Hematopoietic multipotent progenitor cell (in vitro differentiated cells): ENCODE data around the gene ASPA. TPM values are rescaled to one million over a fixed set of nuclear protein-coding genes. Genes with fewer than 3 reads are reported as not detected.
"Not testable (repeated sequence)": the region's sequence is repeated elsewhere in the genome, so short reads cannot be mapped to it uniquely, and the experiment has no call there.

ENCODE experiments used
- DNase-seq, 3 donors: peaks; one replicate each; pipeline ENCODE4 v3.0.0-alpha.2; 2011 to 2015; ENCODE audit warnings: low read depth in 2 of 3, low spot score in 2 of 3
- total RNA-seq: library from RNA; depleted of rRNA; stranded (reverse); fragments of >200 nt; gene quantifications from one replicate; pipeline ENCODE4 v1.2.3, GENCODE V29; 2012

ASPA gene
- total RNA-seq = not detected

DNA sequence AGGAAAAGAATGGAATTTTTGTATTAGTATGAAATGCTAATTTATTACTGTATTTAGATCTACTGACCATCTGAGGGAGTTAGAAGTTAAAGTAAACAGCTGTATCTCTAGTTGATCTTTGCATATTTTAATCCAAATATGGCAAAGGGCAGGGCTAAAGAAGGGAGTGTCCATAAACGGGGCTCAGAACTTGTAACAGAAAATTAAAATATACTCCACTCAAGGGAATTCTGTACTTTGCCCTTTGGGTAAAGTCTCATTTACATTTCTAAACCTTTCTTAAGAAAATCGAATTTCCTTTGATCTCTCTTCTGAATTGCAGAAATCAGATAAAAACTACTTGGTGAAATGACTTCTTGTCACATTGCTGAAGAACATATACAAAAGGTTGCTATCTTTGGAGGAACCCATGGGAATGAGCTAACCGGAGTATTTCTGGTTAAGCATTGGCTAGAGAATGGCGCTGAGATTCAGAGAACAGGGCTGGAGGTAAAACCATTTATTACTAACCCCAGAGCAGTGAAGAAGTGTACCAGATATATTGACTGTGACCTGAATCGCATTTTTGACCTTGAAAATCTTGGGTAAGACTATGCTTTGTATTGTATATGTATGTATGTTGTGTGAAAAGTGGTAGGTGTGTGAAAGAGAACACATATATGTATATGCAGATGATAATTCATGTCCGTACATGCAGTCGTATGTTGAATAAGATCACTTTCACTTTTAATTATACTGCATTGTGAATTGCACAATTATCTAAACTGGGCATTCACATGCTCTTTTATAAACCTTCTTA, at the start of gene ASPA:
ASPA (plus strand) TSS at position 186 of the 799 bp plus-strand sequence; CDS start at position 349, 163 bp downstream.
- DNase-seq = no peak

DNA sequence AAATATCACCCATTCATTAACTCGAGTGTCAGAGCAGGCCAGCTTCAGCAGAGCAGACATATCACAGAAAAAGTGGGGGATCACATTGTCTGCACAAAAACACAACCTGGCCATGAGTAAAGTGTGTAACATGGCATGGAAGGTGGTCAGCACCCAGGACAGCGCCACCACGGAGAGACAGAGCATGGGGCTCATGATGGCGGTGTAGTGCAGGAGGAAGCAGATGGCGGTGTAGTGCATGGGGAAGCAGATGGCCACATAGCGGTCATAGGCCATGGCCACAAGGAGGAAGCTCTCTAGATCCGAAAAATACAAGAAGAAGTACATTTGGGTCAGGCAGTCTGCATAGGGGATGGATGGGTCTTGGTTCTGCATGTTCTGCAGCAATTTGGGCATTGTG, 42.6 kb upstream of the ASPA start:
- peak in 2 of 3 donors; percentile 85 to 92 for DNase-seq

DNA sequence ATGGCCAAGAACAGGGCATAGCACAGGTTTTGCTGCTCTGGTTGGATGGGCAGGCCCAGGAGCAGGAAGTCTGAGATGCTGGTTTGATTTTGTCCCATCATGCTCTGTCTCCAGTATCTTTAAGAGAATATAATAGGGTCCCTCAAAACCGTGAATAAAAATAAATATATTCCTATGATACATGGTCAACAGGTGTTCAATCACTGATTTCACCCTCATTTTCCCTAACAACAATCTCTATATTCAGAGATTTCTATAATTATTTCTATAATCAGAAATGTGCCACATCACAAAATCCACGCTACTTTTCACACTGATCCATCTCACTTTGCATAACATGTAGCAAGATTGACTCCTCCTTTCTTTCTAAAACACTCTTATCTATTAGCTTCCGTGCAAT, 42.1 kb upstream of the ASPA start, which contains the start of gene OR1E2:
OR1E2 (minus strand) TSS at position 101 of the 400 bp plus-strand sequence; CDS start at position 101, 0 bp downstream.
- no peak for DNase-seq

DNA sequence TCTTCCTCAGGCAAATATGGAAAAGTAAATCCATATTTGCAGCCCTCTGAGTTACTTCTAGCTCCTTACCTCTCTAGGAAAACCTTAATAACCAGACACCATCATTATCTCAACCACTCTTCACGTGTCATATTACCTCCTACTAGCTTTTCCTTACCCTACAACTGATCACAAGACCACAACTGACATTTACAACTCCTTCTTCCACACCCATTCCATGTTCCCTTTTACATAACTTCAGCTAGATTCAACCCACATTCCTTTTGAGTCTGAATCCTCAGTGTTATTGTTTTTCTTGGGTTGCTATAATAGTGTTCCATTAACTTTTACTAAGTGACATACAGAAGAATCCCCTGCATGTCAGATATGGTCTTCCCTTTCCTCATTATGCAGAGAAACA, 37.4 kb upstream of the ASPA start:
- no peak for DNase-seq

DNA sequence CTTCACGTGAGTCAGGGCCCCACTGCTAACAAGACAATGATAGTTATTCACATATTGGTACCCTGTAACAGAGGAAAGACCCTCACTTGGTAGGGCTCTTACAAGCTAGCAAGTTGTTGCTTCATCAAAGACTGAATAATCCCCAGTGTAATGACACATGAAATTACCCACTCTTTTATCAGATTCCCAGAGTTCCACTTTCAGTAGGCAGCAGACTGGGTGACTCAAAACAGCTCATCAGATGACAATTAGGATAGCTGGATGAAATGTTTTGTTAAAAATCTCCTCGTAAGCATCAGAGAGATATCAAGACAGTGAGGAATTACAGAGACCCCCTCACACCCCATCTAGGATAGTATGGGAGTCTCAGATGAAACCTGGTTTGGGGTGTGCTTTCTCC, 35.3 kb upstream of the ASPA start:
- DNase-seq = no peak

DNA sequence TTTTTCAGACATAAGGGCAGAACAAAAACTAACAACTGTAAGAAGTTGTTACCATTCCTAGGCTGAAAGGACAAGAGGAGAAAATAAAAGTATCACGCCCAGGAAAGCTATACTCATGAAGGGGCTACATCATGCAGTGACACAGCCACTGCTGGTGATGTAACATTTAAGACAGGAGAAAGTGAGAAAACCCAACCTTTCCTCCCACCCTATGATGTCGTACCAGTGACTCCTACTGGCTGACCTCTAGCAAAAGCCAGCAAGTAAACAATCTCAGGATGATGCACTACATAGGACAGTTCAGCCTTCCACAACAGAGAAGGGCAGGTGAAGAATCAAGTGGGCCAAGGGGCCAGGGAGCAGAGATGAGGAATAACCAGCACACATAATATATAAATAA, 28.2 kb upstream of the ASPA start:
- DNase-seq = peak in 2 of 3 donors; percentile 56 to 62

DNA sequence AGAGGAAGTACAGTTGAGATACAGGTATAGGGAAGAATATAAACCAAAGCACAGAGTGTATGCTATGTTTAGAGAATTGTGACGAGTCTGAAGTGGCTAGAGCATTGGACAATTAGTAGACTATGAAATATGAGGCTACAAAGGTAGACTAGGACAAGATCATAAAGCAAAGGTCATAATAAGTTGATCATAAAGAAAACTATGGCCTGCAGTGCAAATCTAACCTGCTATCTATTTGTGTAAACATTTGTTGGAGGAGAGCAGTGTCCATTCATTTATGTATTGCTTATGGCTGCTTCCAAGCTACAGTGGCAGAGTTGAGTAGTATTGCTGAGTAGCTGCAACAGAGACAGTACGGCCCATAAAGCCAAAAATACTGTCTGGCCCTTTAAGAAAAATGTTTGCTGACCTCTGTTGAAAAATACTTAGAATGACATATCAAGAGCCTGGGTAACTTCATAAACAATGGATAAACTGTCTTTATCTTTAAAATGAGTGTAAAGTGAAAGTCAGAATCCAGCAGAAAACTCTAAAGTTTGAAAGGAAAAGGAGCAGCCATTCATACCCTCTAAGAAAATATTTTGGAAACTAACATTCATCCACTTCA, 27.6 kb upstream of the ASPA start:
- no peak for DNase-seq

DNA sequence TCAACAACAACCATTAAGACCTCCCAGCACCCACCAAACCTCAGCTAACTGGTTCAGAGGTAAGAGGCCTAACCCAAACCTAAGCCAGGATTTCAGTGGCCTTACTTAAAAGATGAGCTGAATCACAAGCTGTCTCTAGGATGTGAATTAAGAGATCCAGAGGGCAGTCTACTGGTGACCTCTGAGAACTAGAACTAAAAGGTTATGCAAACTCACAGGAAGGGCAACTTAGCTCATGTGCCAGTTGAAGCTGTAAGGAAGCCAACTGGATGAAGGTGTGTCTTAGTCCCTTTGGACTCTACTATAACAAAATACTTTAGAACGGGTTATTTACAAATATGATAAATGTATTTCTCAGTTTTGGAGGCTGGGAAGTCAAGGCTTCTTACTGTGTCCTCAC, 9.4 kb upstream of the ASPA start:
- DNase-seq = not testable (repeated sequence)

DNA sequence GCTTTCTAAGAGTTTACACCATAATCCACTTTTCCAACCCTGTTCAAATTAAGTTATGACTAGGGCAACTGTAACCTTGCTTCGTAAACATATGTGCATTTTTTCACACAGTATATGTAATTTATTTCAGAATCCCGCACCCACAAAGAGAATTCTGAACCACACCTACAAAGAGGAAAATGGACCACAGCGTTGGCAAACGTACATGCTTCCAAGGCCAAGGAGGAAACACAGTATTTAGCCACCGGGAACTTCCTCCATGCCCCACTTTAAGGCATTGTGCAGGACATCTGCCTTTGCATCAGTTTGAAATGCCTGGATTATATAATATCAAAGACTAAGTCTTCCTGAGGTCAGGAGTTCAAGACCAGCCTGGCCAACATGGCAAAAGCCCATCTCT, 6.3 kb upstream of the ASPA start:
- DNase-seq = no peak

DNA sequence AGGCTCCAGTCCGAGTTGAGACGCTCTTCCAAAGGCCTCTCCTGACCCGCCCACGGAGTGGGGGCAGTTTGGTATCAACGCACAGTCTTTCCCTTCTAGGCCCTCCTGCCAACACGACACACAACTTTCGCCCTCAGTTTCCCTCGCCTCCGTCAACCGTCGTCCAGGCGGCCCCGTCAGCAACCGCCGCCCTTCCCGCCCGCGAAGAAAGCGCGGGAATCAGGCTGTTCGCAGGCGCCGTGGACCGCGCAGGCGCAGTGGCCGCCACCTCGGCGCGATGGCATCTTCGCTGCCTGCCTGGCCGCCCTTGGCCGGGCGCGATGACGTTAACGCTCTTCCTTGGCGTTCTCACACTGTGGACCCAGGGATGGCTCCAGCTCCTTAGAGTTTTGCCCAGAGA, 4.2 kb upstream of the ASPA start, which contains the start of gene SPATA22:
SPATA22 (minus strand) TSS at position 221 of the 400 bp plus-strand sequence. CDS start 2,494 bp downstream, outside the sequence.
- DNase-seq = no peak

DNA sequence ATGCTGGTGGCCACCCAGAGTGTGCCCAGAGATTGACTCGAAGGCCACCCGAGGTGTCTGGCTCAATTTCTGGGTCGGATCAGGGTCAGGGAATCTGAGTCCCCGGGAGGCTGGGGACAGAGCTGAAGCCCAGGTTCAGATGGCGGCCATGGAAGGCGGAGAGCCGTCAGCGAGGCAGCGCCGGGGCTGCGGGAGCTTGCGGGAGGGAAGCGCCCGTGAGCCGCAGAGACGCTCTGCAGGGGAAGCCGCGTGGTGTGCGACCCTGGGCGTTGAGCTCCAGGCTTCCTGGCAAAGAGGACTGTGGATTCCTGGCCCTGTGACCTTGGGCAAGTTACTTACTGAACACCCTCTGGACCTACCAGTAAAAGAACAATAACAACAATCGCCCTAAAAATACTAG, 3.7 kb upstream of the ASPA start:
- no peak for DNase-seq

DNA sequence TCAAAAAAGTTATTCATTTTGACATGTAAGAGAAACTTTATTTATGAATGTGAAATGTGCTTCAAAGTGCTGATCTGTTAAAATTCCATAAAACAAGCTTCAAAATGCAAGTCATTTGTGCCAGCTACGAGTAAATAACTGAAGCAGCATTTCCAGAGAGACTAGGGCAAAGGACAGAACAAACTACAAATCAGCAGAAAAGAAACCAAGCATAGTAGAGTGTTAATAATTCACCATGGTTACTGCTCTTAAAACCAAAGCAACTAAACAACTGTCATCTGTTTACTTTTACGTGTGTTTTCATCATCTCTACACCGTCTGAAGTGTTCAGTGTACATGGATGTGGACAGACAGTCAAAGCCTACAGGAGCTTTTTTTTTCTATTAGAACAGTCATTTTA, 1.6 kb upstream of the ASPA start:
- DNase-seq = peak in 1 of 3 donors; percentile 2

DNA sequence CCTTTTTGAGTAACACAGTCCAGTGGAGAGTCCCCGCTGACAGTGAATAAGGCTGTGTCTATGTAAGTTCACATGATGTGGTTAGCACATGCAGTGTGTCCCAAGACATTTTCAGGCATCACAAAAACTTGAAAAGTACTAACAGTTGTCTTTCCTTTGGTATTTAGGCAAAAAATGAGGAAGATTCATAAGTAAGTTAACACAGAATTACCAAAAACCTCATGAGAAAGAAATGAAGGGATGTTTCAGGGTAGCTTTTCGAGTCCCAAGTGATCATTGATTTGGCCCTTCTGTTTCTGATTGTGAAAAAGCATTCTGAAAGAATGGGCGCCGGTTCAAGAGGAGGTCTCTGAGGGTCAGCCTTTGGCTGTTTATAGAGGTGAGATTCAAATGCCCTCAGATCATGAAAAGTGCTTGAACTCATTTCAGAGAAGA, 529 bp upstream of the ASPA start:
- DNase-seq = no peak

DNA sequence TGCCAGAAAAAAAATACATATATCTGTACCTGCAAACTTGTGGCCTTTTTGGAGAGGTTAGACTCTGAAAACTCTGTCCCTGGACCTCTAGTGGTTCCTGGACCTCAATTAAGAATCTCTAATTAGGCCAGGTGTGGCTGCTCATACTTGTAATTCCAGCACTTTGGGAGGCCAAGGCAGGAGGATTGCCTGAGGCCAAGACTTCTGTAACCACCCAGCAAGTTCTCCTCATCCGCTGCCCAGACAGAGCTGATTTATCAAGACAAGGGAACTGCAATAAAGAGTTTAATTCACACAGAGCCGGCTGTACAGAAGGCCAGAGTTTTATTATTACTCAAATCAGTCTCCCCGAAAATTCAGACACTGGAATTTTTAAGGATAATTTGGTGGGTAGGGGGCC, 4.2 kb downstream of the ASPA start:
- DNase-seq = no peak

DNA sequence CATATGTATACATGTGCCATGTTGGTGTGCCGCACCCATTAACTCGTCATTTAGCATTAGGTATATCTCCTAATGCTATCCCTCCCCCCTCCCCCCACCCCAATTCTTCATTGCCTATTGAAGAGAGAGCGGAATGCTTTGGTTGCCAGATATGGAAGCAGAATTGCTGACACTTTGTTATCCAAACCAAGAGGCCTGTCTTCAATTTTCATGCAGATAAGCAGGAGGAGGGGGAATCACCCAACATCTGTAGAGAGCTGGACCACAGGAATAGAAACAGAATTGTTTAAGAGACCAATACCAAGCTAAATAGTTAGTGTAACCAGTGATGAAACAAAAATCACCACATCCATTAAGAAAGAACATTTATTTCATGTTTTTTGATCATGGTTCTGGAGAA, 7.1 kb downstream of the ASPA start:
- no peak for DNase-seq

DNA sequence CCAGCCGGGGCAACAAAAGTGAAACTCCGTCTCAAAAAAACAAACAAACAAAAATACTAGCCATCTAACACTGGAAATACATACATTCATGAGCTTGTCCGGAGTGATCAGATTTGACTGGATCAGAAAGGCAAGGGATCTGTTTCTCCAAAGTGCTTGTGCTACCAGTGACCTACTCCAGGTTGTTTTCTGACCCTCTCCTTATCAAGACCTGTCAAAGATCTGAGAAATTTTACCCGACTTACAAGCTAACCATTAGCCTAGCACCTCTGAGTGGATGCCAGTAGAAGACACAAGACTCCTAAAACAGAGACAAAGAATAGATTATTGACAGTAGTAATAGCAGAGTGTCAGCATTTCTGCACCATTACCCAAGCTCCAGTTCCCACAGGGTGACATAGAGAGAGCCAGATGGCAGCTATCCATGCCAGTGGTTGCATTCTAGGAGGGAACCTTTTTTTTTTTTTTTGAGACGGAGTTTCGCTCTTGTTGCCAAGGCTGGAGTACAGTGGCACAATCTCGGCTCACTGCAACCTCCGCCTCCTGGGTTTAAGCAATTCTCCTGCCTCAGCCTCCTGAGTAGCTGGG, 9.8 kb downstream of the ASPA start:
- no peak for DNase-seq

DNA sequence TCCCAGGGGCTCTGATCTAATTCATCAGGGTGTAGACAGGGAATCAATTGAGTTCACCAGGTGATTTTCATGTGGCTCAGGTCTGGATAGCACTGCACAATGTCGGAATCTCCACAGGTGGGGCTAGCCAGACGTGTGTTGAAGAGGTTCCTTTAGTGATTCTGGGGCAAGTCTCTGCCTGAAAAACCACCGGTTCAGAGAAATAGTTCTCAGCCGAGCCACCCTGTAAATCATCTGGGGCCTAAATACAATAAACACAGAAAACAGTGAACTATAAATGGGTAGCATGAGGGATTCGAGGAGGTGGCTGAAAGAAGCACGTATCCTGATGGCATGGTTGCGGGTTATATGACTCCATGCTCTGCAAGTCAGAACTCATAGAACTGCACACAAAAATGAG, 21.3 kb downstream of the ASPA start:
- DNase-seq = no peak

DNA sequence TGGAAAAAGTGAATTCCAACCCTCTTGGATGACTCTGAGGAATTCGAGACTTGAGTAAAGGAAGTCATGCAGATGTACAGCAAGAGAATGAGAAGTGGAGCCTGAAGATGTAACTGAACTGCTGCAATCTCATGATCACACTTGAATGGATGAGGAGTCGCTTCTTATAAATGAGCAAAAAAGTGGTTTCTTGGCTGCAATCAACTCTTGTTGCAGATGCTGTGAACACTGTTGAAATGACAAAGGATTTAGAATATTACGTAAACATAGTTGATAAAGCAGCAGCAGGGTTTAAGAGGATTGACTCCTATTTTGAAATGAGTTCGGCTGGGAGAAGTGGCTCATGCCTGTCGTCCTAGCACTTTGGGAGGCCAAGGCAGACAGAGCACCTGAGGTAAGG, 25.5 kb downstream of the ASPA start:
- no peak for DNase-seq

DNA sequence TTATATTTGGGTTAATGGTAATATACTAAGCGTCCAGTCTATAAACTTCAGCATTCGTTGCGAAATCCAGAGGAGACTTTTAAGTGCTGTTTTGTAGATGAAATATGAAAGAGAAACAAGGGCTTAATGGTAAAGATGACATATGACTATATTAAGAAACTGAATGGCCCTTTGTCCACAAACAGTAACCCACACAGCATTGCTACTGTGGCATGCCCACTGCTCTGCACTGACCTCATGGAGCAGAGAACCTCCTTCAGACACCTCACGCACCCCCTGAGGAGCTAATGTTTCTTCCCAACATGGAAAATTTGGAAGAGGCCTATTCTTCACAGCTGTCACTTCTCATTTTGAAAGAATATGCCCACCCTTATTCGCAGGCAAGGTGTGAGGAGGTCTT, 26.7 kb downstream of the ASPA start:
- DNase-seq = no peak

DNA sequence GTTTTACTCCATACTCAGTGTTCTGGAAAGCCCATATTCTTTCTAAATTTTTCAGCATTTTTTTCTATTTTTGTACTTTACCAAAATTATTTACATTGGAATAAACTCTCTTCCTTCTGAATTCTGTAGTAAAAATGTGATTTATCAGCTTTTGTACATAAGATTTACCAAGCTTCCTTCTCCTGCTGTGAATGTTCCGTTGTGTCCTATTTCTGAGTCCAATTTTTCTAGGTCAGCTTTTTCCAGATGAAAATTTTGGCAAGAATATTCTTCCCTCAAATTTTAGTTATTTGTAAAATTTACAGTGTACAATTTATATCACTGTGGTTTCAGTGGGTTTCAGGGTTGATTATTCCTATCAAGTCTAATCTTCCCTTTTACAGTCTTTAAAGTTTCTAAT, 27.5 kb downstream of the ASPA start:
- DNase-seq = no peak

DNA sequence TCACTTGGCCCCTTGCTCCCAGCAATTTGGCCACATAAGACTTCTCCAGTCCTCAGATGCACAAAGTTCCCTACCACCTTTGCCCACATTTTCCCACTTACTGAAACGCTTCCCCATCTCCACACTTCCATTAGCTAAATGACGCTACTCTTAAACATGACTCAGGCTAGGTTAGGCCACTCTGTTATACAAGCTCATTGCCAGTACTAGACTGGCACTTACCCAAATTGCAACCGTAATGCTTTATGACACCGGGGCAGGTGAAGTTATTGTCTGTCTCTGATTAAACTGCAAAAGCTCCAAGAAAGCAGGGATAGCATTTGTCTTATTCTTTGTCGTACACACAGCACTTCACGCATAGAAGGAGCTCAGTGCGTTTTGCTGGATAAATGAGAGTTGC, 29.2 kb downstream of the ASPA start:
- DNase-seq = no peak

DNA sequence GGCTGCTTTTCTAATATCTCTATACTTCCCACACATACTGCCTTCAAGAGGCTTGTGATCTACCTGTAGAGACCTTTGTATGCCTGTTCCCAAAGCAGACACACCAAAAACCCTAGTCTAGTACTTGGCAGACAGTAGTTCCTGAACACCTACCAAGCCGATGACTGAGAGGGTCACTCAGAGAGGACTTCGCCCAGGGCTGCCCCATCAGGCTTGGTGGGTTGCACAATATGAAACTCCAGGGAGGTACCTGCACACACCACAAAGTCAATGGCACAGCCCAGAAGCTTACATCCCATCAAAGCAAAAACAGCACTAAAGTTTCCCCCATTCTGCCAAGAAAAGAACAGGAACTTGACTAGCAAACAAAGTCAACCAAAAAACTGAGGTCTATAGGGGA, 30.3 kb downstream of the ASPA start:
- DNase-seq = no peak
